Measurements from ENCODE around the gene PPARG.
"Not testable (repeated sequence)": the region's sequence is repeated elsewhere in the genome, so short reads cannot be mapped to it uniquely, and the experiment has no call there.

PPARG gene

GRCh38 chr3:12478326-12478725 lies 189.5 kb downstream of the PPARG start:
- H3K36me3 ChIP-seq (replicated peaks): no peaks in the 10 kb centered on the region
- in situ Hi-C loops (cut with MboI; ENCODE audit: low sequenced_read_pairs): no loop called here
- DNase-seq (ENCODE audit: low spot score in 2 of 2): no peak
- no peak overlapping the region for H3K4me3 ChIP-seq
- H3K4me1 ChIP-seq: peaks cover 1% of the 10 kb centered on the region
- H3K9me3 ChIP-seq: no peaks in the 10 kb centered on the region
- H3K27me3 ChIP-seq (ENCODE audit: low read depth): no peaks in the 10 kb centered on the region

DNA sequence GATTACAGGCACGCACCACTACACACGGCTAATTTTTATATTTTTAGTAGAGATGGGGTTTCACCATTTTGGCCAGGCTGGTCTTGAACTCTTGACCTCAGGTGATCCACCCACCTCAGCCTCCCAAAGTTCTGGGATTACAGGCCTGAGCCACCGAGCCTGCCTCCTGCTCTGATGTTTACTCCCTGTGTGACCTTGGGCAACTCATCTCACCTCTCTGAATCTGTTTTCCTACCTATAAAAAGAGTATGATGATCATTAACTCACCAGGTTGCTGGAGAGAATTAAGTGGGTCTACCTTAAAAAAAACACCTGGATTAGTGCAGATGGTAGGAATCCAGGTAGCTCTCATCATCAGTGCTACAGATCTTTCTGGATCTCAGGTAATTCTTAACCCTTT lies 190.3 kb downstream of the PPARG start:
- H3K36me3 ChIP-seq (replicated peaks); DNase-seq (ENCODE audit: low spot score in 2 of 2); in situ Hi-C loops (cut with MboI; ENCODE audit: low sequenced_read_pairs); H3K4me1 ChIP-seq; H3K4me3 ChIP-seq; H3K9me3 ChIP-seq; H3K27me3 ChIP-seq (ENCODE audit: low read depth): not testable (repeated sequence)

GRCh38 chr3:12479919-12480427 lies 191.1 kb downstream of the PPARG start:
- in situ Hi-C loops (cut with MboI; ENCODE audit: low sequenced_read_pairs): loop anchor here (5.0 kb wide), 1 partner anchor 343 kb away; no protein-coding TSS in a partner anchor
- H3K4me1 ChIP-seq: peaks cover 7% of the 10 kb centered on the region
- DNase-seq (ENCODE audit: low spot score in 2 of 2): peak; percentile 50 to 73
- no peaks in the 10 kb centered on the region for H3K9me3 ChIP-seq
- no peaks in the 10 kb centered on the region for H3K36me3 ChIP-seq (replicated peaks)
- no peaks in the 10 kb centered on the region for H3K27me3 ChIP-seq (ENCODE audit: low read depth)
- H3K4me3 ChIP-seq: no peak overlapping the region

DNA sequence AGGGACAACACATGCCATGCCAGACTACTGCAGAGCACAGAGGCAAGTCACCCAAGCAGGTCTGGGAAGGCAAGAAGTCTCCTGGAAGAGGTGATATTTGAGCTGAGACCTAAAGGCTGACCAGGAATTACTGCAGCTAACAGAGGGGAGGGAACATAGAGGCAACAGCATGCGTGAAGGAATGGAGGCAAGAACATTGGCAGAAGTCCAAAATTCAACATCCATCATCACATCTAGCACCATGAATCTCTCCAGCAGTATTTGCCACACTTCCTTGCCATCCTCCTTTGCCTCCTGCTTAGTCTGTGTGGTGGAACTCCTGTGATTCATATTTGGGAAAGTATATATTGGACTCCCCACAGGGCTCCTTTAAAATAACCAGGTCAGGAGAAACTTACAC lies 194.5 kb downstream of the PPARG start:
- H3K27me3 ChIP-seq (ENCODE audit: low read depth): no peaks in the 10 kb centered on the region
- H3K4me1 ChIP-seq: peaks cover 14% of the 10 kb centered on the region
- no peaks in the 10 kb centered on the region; the same call in 1 of the 2 replicates for H3K36me3 ChIP-seq (replicated peaks)
- no peak overlapping the region; the same call in 1 of the 2 replicates for H3K4me3 ChIP-seq
- no peaks in the 10 kb centered on the region for H3K9me3 ChIP-seq
- in situ Hi-C loops (cut with MboI; ENCODE audit: low sequenced_read_pairs): loop anchor here (5.0 kb wide), 1 partner anchor 346 kb away; no protein-coding TSS in a partner anchor
- DNase-seq (ENCODE audit: low spot score in 2 of 2): no peak

DNA sequence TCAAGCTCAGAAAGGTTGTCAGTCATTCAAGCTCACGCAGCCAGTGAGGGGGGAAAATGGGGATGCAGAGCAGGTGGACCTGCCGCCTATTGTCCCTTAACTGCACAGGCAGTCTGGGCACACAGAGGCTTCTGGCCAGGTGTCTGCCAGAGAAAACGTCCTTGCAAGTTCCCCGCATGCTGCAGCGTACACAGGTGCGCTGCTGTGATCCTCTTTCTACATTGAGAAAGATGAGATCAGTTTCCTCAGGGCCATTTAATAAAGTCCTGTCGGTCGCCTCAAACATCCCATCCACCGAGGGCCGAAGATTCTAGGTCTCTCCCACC lies 195.0 kb downstream of the PPARG start:
- no peaks in the 10 kb centered on the region for H3K9me3 ChIP-seq
- H3K4me1 ChIP-seq: peaks cover 14% of the 10 kb centered on the region
- peak overlapping the region; percentile 67 for H3K4me3 ChIP-seq
- no peak for DNase-seq (ENCODE audit: low spot score in 2 of 2)
- in situ Hi-C loops (cut with MboI; ENCODE audit: low sequenced_read_pairs): loop anchor here (5.0 kb wide), 1 partner anchor 347 kb away; no protein-coding TSS in a partner anchor
- H3K36me3 ChIP-seq (replicated peaks): no peaks in the 10 kb centered on the region; the same call in 1 of the 2 replicates
- H3K27me3 ChIP-seq (ENCODE audit: low read depth): no peaks in the 10 kb centered on the region
